ENCODE data around the gene HSD17B14. TPM values are rescaled to one million over a fixed set of nuclear protein-coding genes. Genes with fewer than 3 reads are reported as not detected.
"Not testable (repeated sequence)": the region's sequence is repeated elsewhere in the genome, so short reads cannot be mapped to it uniquely, and the experiment has no call there.

HSD17B14 gene
- 3.8 TPM for polyA plus RNA-seq (ENCODE audit: insufficient read length)

GRCh38 chr19:48836089-48837017 lies at the start of gene HSD17B14:
TSS of gene HSD17B14 (minus strand) at chr19:48836491. CDS start at chr19:48836411, 80 bp downstream.
- DNase-seq: peak; percentile 43

- DNase-seq: no peak
Observed at GRCh38 chr19:48883726-48884125, 47.4 kb upstream of the HSD17B14 start.

GRCh38 chr19:48881741-48882657 lies 45.7 kb upstream of the HSD17B14 start:
- DNase-seq: no peak

GRCh38 chr19:48879696-48880095 lies 43.4 kb upstream of the HSD17B14 start:
- DNase-seq: not testable (repeated sequence)

- DNase-seq: no peak
Observed at GRCh38 chr19:48879025-48879637, 42.8 kb upstream of the HSD17B14 start.

- no peak for DNase-seq
Observed at GRCh38 chr19:48878196-48879024, 42.1 kb upstream of the HSD17B14 start.

GRCh38 chr19:48877855-48878195 lies 41.5 kb upstream of the HSD17B14 start:
- no peak for DNase-seq

GRCh38 chr19:48876043-48876981 lies 40.0 kb upstream of the HSD17B14 start:
- DNase-seq: not testable (repeated sequence)

GRCh38 chr19:48874303-48875135 lies 38.2 kb upstream of the HSD17B14 start:
- DNase-seq: no peak

GRCh38 chr19:48873476-48874302 lies 37.4 kb upstream of the HSD17B14 start:
- DNase-seq: no peak

- DNase-seq: peak; percentile 87
Observed at GRCh38 chr19:48872884-48873475, 36.7 kb upstream of the HSD17B14 start.

- DNase-seq: peak; percentile 97
Observed at GRCh38 chr19:48872182-48872883, 36.0 kb upstream of the HSD17B14 start, which contains the start of gene PPP1R15A. TSS of gene PPP1R15A (plus strand) at chr19:48872421. CDS start at chr19:48873234, 813 bp downstream.

- DNase-seq: not testable (repeated sequence)
Observed at GRCh38 chr19:48871471-48872181, 35.3 kb upstream of the HSD17B14 start.

GRCh38 chr19:48870048-48870447 lies 33.8 kb upstream of the HSD17B14 start:
- DNase-seq: no peak

- peak; percentile 81 for DNase-seq
Observed at GRCh38 chr19:48868114-48868886, 32.0 kb upstream of the HSD17B14 start, which contains the start of gene PLEKHA4. TSS of gene PLEKHA4 (minus strand) at chr19:48868617. CDS start at chr19:48867620, 997 bp downstream.

- no peak for DNase-seq
Observed at GRCh38 chr19:48867746-48868113, 31.4 kb upstream of the HSD17B14 start.

Data from hindlimb muscle (tissue), 1 donor.